HTERT RPE-1 (cell line): ENCODE results near the gene TSPO2.

Experiments
- in situ Hi-C: fragments of 300-500 bp; cut with MboI; formaldehyde crosslinking; loops from 4 replicates; pipeline ENCODE4 v1.14.3; 2020; ENCODE audit warnings: low sequenced_read_pairs

The TSPO2 gene

GRCh38 chr6:41027241-41027640 lies 15.0 kb upstream of the TSPO2 start:
- in situ Hi-C loops, result no loop called here

- in situ Hi-C loops, result no loop called here
These were observed 14.3 kb upstream of the TSPO2 start for GRCh38 chr6:41027799-41028560.

- in situ Hi-C loops, result no loop called here
These were observed 13.5 kb upstream of the TSPO2 start for GRCh38 chr6:41028561-41029412.

GRCh38 chr6:41032830-41033229 lies 9.4 kb upstream of the TSPO2 start:
- in situ Hi-C loops, result no loop called here

GRCh38 chr6:41033776-41034175 lies 8.5 kb upstream of the TSPO2 start:
- in situ Hi-C loops, result no loop called here

GRCh38 chr6:41036186-41036585 lies 6.1 kb upstream of the TSPO2 start:
- in situ Hi-C loops, result no loop called here

GRCh38 chr6:41036601-41037000 lies 5.7 kb upstream of the TSPO2 start:
- in situ Hi-C loops, result no loop called here

GRCh38 chr6:41037107-41037900 lies 5.0 kb upstream of the TSPO2 start:
- in situ Hi-C loops, result no loop called here

GRCh38 chr6:41038205-41038604 lies 4.1 kb upstream of the TSPO2 start:
- in situ Hi-C loops, result no loop called here

GRCh38 chr6:41039060-41039998 lies 2.9 kb upstream of the TSPO2 start, which contains the start of gene UNC5CL:
Gene UNC5CL, minus strand, starts transcription at chr6:41039221. Its CDS starts 4,147 bp downstream, at chr6:41035074.
- in situ Hi-C loops, result no loop called here

GRCh38 chr6:41040101-41040939 lies 1.9 kb upstream of the TSPO2 start:
- in situ Hi-C loops, result no loop called here

- in situ Hi-C loops, result no loop called here
These were observed 1.2 kb upstream of the TSPO2 start for GRCh38 chr6:41040940-41041536.

GRCh38 chr6:41043151-41043550 lies 884 bp downstream of the TSPO2 start:
- in situ Hi-C loops, result no loop called here

GRCh38 chr6:41045664-41046063 lies 3.4 kb downstream of the TSPO2 start:
- in situ Hi-C loops, result no loop called here

GRCh38 chr6:41046084-41046483 lies 3.8 kb downstream of the TSPO2 start:
- in situ Hi-C loops, result no loop called here

- in situ Hi-C loops, result no loop called here
These were observed 5.0 kb downstream of the TSPO2 start for GRCh38 chr6:41047306-41047705.

- in situ Hi-C loops, result no loop called here
These were observed 5.8 kb downstream of the TSPO2 start for GRCh38 chr6:41047745-41048732.

- in situ Hi-C loops, result no loop called here
These were observed 7.3 kb downstream of the TSPO2 start for GRCh38 chr6:41049521-41049920.
